IMR-90 (cell line): ENCODE data around the gene PSEN1. TPM values are rescaled to one million over a fixed set of nuclear protein-coding genes. Genes with fewer than 3 reads are reported as not detected.

ENCODE experiments used
- RCOR1 ChIP-seq: IDR thresholded peaks from 2 replicates; pipeline ENCODE4 v1.6.1; 2012; ENCODE audit warnings: mild to moderate bottlenecking, low read length, improper control_type of control experiment; ENCODE audit not compliant: insufficient replicate concordance
- SMC3 ChIP-seq: fragments of 150-350 bp; IDR thresholded peaks from 2 replicates; pipeline ENCODE4 v1.6.1; 2016; ENCODE audit warnings: low read depth, mild to moderate bottlenecking, antibody characterized with exemption, low read length, moderate library complexity
- microRNA-seq, 2 experiments: library from miRNA; stranded (forward) in 1 of 2; unstranded in 1 of 2; fragments of 10-50 nt in 1 of 2; fragments of <30 nt in 1 of 2; gene quantifications in 1 of 2; microRNA quantifications in 1 of 2; one replicate each; pipeline versions ENCODE3 to v1.1.0; 2013 to 2020; ENCODE audit not compliant: insufficient read depth in 1 of 2, insufficient read length in 1 of 2, unreplicated experiment in 1 of 2
- polyA plus RNA-seq, 3 experiments: library from polyadenylated mRNA; depleted of rRNA; stranded (reverse); fragments of >200 nt; gene quantifications; 2 replicates each; pipeline ENCODE4 v1.2.3, GENCODE V29; 2012; ENCODE audit warnings: low replicate concordance in 1 of 3
- small RNA-seq, 5 experiments: library from RNA; depleted of rRNA; stranded (forward); fragments of <200 nt; gene quantifications; one replicate each; pipeline ENCODE3, GENCODE V24; 2012
- total RNA-seq: library from RNA; depleted of rRNA; stranded (reverse); fragments of >200 nt; gene quantifications from 2 replicates; pipeline ENCODE4 v1.2.3, GENCODE V29; 2012; rRNA removed

PSEN1 gene
- total and polyA plus RNA-seq, 2 of the 4 experiments (the other 2 are of a cell fraction) = 14.8 to 62.7 TPM

DNA sequence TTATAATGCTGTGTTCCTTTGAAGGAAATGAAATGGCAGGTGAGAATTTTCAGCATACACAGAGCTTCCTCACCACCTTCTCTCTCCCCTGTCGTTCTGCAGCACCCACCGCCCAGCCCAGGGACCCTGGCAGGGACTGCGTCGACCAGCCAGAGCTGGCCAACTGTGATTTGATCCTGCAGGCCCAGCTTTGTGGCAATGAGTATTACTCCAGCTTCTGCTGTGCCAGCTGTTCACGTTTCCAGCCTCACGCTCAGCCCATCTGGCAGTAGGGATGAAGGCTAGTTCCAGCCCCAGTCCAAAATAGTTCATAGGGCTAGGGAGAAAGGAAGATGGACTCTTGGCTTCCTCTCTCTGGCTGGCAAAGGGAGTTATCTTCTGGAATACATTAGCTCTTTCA is 136.1 kb downstream of the PSEN1 start (continued):
- no peak for TF ChIP-seq SMC3
- TF ChIP-seq RCOR1 = no peak

Small RNA genes within 50 kb of the gene (microRNA-seq; reads per million reads assigned to microRNA genes)
- gene AC004858.1 (ENCODE audit: insufficient read depth, insufficient read length) (not detected), gene RNU6-419P (ENCODE audit: insufficient read depth, insufficient read length) (not detected)

Small RNA genes within 50 kb of the gene (small RNA-seq; reads per million reads assigned to genes)
- gene AC004858.1 (0 to 0.14 (median 0) reads per million in 5 experiments), gene RNU6-419P (0 reads per million in 5 experiments)

Other genes with a start within 250 kb of the PSEN1 start
- gene DPF3, start 242.4 kb upstream of the PSEN1 start, total RNA-seq = 32.8 and 48.9 TPM in 2 replicates
- 30.5 and 37.7 TPM in 2 replicates for gene DPF3, start 242.4 kb upstream of the PSEN1 start, polyA plus RNA-seq (2012; rRNA removed)
- 24.7 and 29.4 TPM in 2 replicates for gene DCAF4, start 210.0 kb upstream of the PSEN1 start, total RNA-seq
- 22.8 and 28.8 TPM in 2 replicates for gene DCAF4, start 210.0 kb upstream of the PSEN1 start, polyA plus RNA-seq (2012; rRNA removed)
- gene ZFYVE1, start 109.4 kb upstream of the PSEN1 start, total RNA-seq = 11.1 and 12.2 TPM in 2 replicates
- 14.2 and 16.5 TPM in 2 replicates for gene ZFYVE1, start 109.4 kb upstream of the PSEN1 start, polyA plus RNA-seq (2012; rRNA removed)
- gene RBM25, start 78.0 kb upstream of the PSEN1 start, total RNA-seq = 32.3 and 46.1 TPM in 2 replicates
- 26.6 and 32.9 TPM in 2 replicates for gene RBM25, start 78.0 kb upstream of the PSEN1 start, polyA plus RNA-seq (2012; rRNA removed)
- 0.28 and 0.36 TPM in 2 replicates for gene PAPLN, start 101.0 kb downstream of the PSEN1 start, total RNA-seq
- gene PAPLN, start 101.0 kb downstream of the PSEN1 start, polyA plus RNA-seq (2012; rRNA removed) = 0.83 and 1.2 TPM in 2 replicates